ENCODE data around the gene SRSF1. TPM values are rescaled to one million over a fixed set of nuclear protein-coding genes. Genes with fewer than 3 reads are reported as not detected.

Gene SRSF1
- total RNA-seq, 1 experiment from 2014 or later: 232 TPM

GRCh38 chr17:57983446-57983845, 23.6 kb downstream of the SRSF1 start:
- no peak for DNase-seq
- Mint-ChIP-seq H3K9me3 (ENCODE audit: low read depth, unreplicated experiment) (no peaks in the 10 kb centered on the region), H3K4me1 (ENCODE audit: low read depth, unreplicated experiment) (peaks cover 18% of the 10 kb centered on the region), H3K36me3 (ENCODE audit: insufficient read depth, unreplicated experiment) (peaks cover 36% of the 10 kb centered on the region), H3K27me3 (ENCODE audit: unreplicated experiment) (no peaks in the 10 kb centered on the region), H3K4me3 (ENCODE audit: low read depth, unreplicated experiment) (no peak overlapping the region), H3K27ac (ENCODE audit: unreplicated experiment) (no peak overlapping the region)
- CTCF ChIA-PET: no interaction called here
- intact Hi-C loops (cut with micrococcal nuclease; ENCODE audit: unreplicated experiment): no loop called here
- no TSS peak for BruUV-seq (replicated peaks)
- no peak for TF ChIP-seq CTCF (IDR thresholded peaks at IDR 0.05; ENCODE audit: unreplicated experiment)

- no peaks in the 10 kb centered on the region for H3K27me3 Mint-ChIP-seq (ENCODE audit: unreplicated experiment)
- H3K4me3 Mint-ChIP-seq (ENCODE audit: low read depth, unreplicated experiment): no peak overlapping the region
- peaks cover 18% of the 10 kb centered on the region for H3K4me1 Mint-ChIP-seq (ENCODE audit: low read depth, unreplicated experiment)
- no peak overlapping the region for H3K27ac Mint-ChIP-seq (ENCODE audit: unreplicated experiment)
- CTCF ChIA-PET: no interaction called here
- H3K9me3 Mint-ChIP-seq (ENCODE audit: low read depth, unreplicated experiment): no peaks in the 10 kb centered on the region
- DNase-seq: no peak
- intact Hi-C loops (cut with micrococcal nuclease; ENCODE audit: unreplicated experiment): no loop called here
- BruUV-seq (replicated peaks): no TSS peak
- no peak for TF ChIP-seq CTCF (IDR thresholded peaks at IDR 0.05; ENCODE audit: unreplicated experiment)
- peaks cover 36% of the 10 kb centered on the region for H3K36me3 Mint-ChIP-seq (ENCODE audit: insufficient read depth, unreplicated experiment)
Measured at GRCh38 chr17:57982452-57983170, 24.4 kb downstream of the SRSF1 start.

GRCh38 chr17:57980522-57980921, 26.5 kb downstream of the SRSF1 start:
- H3K27ac Mint-ChIP-seq (ENCODE audit: unreplicated experiment): no peak overlapping the region
- H3K4me1 Mint-ChIP-seq (ENCODE audit: low read depth, unreplicated experiment): peaks cover 18% of the 10 kb centered on the region
- CTCF ChIA-PET: interaction anchor here (0.6 kb wide), 1 partner anchor 724 kb away, joined by 4 read pairs; no protein-coding TSS in a partner anchor
- TF ChIP-seq CTCF (IDR thresholded peaks at IDR 0.05; ENCODE audit: unreplicated experiment): no peak
- DNase-seq: no peak
- peaks cover 35% of the 10 kb centered on the region for H3K36me3 Mint-ChIP-seq (ENCODE audit: insufficient read depth, unreplicated experiment)
- no peak overlapping the region for H3K4me3 Mint-ChIP-seq (ENCODE audit: low read depth, unreplicated experiment)
- H3K9me3 Mint-ChIP-seq (ENCODE audit: low read depth, unreplicated experiment): no peaks in the 10 kb centered on the region
- BruUV-seq (replicated peaks): no TSS peak
- intact Hi-C loops (cut with micrococcal nuclease; ENCODE audit: unreplicated experiment): no loop called here
- no peaks in the 10 kb centered on the region for H3K27me3 Mint-ChIP-seq (ENCODE audit: unreplicated experiment)

GRCh38 chr17:57979076-57979475, 28.0 kb downstream of the SRSF1 start:
- CTCF ChIA-PET: no interaction called here
- no TSS peak for BruUV-seq (replicated peaks)
- no peak for DNase-seq

More at GRCh38 chr17:57979076-57979475, 28.0 kb downstream of the SRSF1 start:
- Mint-ChIP-seq H3K4me1 (ENCODE audit: low read depth, unreplicated experiment) (peaks cover 18% of the 10 kb centered on the region), H3K9me3 (ENCODE audit: low read depth, unreplicated experiment) (no peaks in the 10 kb centered on the region), H3K36me3 (ENCODE audit: insufficient read depth, unreplicated experiment) (peaks cover 40% of the 10 kb centered on the region), H3K4me3 (ENCODE audit: low read depth, unreplicated experiment) (no peak overlapping the region), H3K27ac (ENCODE audit: unreplicated experiment) (no peak overlapping the region), H3K27me3 (ENCODE audit: unreplicated experiment) (no peaks in the 10 kb centered on the region)
- no peak for TF ChIP-seq CTCF (IDR thresholded peaks at IDR 0.05; ENCODE audit: unreplicated experiment)
- intact Hi-C loops (cut with micrococcal nuclease; ENCODE audit: unreplicated experiment): no loop called here

Data from Calu3 (cell line).